RWPE1 (cell line): Measurements from ENCODE around the gene ARID1B.
"Not testable (repeated sequence)": the region's sequence is repeated elsewhere in the genome, so short reads cannot be mapped to it uniquely, and the experiment has no call there.

Experiments used
- CTCF ChIA-PET: fragments of 350-600 bp; sonication (Branson Sonifier 250); formaldehyde crosslinking; extraction: SDS; loops from one replicate; lab custom pipeline; 2021; lab: Yijun Ruan, JAX
- POLR2A ChIA-PET: fragments of 400-600 bp; formaldehyde crosslinking; extraction: SDS; loops from one replicate; lab custom pipeline; 2020; ENCODE audit warnings: antibody characterized with exemption; ENCODE audit not compliant: low non-redundant PET; lab: Yijun Ruan, JAX
- DNase-seq: peaks from one replicate; pipeline ENCODE4 v3.0.0; 2012; ENCODE audit warnings: low spot score
- H3K27ac ChIP-seq: fragments of 450-650 bp; 2 replicates; pipeline ENCODE4 v1.5.1; 2017
- CTCF ChIP-seq: fragments of 450-650 bp; conservative IDR thresholded peaks from 2 replicates; pipeline ENCODE4 v1.5.1; 2017; ENCODE audit warnings: low read depth, mild to moderate bottlenecking

The ARID1B gene

GRCh38 chr6:157143890-157144798 is 367.0 kb downstream of the ARID1B start:
- peak overlapping the region; percentile 34 for H3K27ac ChIP-seq
- CTCF ChIA-PET = interaction anchor here (0.6 kb wide), 1 partner anchor 40 kb away, joined by 3 read pairs; no protein-coding TSS in a partner anchor
- no peak for TF ChIP-seq CTCF
- DNase-seq = no peak
- POLR2A ChIA-PET = no interaction called here

- no peak for TF ChIP-seq CTCF
- ChIA-PET POLR2A (no interaction called here), CTCF (interaction anchor here (0.6 kb wide), 1 partner anchor 39 kb away, joined by 3 read pairs; no protein-coding TSS in a partner anchor)
- no peak for DNase-seq
- peak overlapping the region; percentile 34 for H3K27ac ChIP-seq
Measured at GRCh38 chr6:157144859-157145568, 367.8 kb downstream of the ARID1B start.

- no peak for DNase-seq
- no peak for TF ChIP-seq CTCF
- ChIA-PET CTCF (no interaction called here), POLR2A (no interaction called here)
- H3K27ac ChIP-seq = peak overlapping the region; percentile 43
Measured at GRCh38 chr6:157145656-157146285, 368.6 kb downstream of the ARID1B start.

- DNase-seq, POLR2A ChIA-PET, CTCF ChIA-PET: not testable (repeated sequence)
- peak overlapping the region; percentile 95 for H3K27ac ChIP-seq
Measured at GRCh38 chr6:157147054-157148026, 370.2 kb downstream of the ARID1B start.

- DNase-seq = peak; percentile 94
- no peak for TF ChIP-seq CTCF
- POLR2A ChIA-PET = no interaction called here
- CTCF ChIA-PET = interaction anchor here (0.5 kb wide), 1 partner anchor 17 kb away, joined by 7 read pairs; no protein-coding TSS in a partner anchor
- H3K27ac ChIP-seq = peak overlapping the region; percentile 95
Measured at GRCh38 chr6:157148391-157149323, 371.5 kb downstream of the ARID1B start.
